AG09309 (cell line): Measurements from ENCODE around the gene CD300LD.
A peak's percentile ranks its signal among the peaks of the same experiment; 100 is the strongest.
"Not testable (repeated sequence)": the region's sequence is repeated elsewhere in the genome, so short reads cannot be mapped to it uniquely, and the experiment has no call there.

ENCODE experiments used
- DNase-seq: peaks from one replicate; pipeline ENCODE4 v3.0.0-alpha.2; 2010; ENCODE audit warnings: low read depth
- H3K4me3 ChIP-seq: 2 replicates; pipeline ENCODE4 v1.5.1; 2011; ENCODE audit warnings: mild to moderate bottlenecking, low read depth, low read length, moderate library complexity; ENCODE audit not compliant: control insufficient read depth
- TF ChIP-seq, protein P1 (sequence below): IDR thresholded peaks from 2 replicates; pipeline ENCODE4 v1.5.1; 2011; ENCODE audit warnings: mild to moderate bottlenecking, low read depth, low read length, inconsistent platforms; ENCODE audit not compliant: insufficient read depth, control insufficient read depth; ENCODE audit errors: missing control alignments

The CD300LD gene

DNA sequence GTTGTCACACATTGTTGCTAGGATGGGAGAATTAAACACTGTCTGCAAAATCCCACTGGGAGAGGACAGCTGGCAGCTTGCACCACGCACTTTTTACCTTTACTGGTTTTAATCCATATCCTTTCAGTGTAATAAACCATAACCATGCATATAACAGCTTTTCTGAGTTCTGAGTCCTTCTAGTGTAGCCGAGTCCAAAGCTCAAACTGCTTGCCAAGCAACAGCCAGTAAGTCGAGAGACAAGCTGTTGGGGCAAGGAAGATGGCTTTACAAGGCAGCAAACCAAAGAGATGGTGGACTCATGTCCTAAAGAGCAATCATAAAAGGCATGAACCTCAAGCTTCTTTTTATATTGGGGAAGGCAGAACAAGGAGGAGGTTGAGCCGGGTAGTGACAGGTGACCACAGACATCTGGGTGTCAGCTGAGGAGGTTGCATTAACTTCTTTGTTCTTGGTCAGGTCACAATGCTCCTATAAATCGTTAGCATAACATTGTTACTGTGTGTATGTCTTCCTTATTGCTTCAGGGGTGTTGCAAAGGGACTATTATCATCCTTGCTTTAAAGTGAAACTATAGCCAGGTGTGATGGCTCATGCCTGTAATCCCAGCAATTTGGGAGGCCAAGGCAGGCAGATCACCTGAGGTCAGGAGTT lies 17.5 kb downstream of the CD300LD start:
- DNase-seq = no peak
- TF ChIP-seq, protein P1, sequence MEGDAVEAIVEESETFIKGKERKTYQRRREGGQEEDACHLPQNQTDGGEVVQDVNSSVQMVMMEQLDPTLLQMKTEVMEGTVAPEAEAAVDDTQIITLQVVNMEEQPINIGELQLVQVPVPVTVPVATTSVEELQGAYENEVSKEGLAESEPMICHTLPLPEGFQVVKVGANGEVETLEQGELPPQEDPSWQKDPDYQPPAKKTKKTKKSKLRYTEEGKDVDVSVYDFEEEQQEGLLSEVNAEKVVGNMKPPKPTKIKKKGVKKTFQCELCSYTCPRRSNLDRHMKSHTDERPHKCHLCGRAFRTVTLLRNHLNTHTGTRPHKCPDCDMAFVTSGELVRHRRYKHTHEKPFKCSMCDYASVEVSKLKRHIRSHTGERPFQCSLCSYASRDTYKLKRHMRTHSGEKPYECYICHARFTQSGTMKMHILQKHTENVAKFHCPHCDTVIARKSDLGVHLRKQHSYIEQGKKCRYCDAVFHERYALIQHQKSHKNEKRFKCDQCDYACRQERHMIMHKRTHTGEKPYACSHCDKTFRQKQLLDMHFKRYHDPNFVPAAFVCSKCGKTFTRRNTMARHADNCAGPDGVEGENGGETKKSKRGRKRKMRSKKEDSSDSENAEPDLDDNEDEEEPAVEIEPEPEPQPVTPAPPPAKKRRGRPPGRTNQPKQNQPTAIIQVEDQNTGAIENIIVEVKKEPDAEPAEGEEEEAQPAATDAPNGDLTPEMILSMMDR = no peak
- no peak overlapping the region for H3K4me3 ChIP-seq

DNA sequence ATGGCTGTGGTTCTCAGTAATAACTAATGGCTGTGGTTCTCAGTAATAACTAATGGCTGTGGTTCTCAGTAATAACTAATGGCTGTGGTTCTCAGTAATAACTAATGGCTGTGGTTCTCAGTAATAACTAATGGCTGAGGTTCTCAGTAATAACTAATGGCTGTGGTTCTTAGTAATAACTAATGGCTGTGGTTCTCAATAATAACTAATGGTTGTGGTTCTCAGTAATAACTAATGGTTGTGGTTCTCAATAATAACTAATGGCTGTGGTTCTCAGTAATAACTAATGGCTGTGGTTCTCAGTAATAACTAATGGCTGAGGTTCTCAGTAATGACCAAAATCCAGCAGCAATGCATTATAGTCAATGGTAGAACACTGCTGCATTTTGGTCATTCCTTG lies 18.4 kb downstream of the CD300LD start:
- not testable (repeated sequence) for DNase-seq, H3K4me3 ChIP-seq

DNA sequence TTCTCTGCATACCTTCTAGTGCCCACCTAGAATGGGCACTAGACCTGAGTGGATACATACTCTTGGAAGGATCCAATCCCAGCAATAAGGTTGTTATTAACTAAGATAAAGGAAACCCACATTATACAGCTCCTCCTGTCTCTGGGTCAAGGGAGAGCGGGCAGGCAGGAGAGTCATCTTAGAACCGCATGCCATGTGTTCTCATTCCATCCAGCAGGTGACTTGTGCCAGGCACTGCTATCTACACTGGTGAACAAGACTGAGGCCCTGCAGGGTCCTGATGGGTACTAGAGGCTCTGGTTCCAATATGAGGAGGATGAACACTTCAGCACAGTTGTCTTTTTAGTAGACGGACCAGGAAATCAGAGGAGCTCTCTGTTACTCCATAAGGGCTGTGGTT lies 18.9 kb downstream of the CD300LD start:
- no peak for DNase-seq

DNA sequence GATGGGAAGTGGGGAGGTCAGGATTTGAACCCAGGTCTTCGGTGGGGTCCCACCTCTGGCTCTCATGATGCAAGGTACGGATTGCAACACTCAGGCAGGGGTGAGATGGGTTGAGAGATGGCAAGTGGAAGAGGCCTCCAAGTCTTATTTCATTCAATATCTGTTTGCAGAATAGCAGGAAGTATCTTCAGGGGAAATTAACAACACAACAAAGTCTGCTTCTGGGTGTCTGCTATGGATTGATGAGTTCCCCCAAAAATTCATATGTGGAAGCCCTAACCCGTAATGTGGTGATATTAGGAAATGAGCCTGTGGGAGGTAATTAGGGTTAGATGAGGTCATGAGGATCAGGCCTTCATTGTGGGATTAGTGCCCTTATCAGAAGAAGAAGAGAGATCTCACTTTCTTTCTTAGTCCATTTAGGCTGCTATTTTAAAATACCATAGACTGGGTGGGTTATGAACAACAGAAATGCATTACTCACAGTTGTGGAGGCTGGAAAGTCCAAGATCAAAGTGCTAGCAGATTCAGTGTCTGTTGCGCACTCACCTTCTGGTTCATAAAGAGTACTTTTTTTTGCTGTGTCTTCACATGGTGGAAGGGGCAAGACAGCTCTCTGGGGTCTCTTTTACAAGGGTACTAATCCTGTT lies 20.3 kb downstream of the CD300LD start:
- DNase-seq = no peak
- TF ChIP-seq, protein P1 = no peak
- H3K4me3 ChIP-seq = no peak overlapping the region

More for the DNA sequence above, 18.9 kb downstream of the CD300LD start:
- no peak overlapping the region for H3K4me3 ChIP-seq
- TF ChIP-seq, protein P1 = no peak

DNA sequence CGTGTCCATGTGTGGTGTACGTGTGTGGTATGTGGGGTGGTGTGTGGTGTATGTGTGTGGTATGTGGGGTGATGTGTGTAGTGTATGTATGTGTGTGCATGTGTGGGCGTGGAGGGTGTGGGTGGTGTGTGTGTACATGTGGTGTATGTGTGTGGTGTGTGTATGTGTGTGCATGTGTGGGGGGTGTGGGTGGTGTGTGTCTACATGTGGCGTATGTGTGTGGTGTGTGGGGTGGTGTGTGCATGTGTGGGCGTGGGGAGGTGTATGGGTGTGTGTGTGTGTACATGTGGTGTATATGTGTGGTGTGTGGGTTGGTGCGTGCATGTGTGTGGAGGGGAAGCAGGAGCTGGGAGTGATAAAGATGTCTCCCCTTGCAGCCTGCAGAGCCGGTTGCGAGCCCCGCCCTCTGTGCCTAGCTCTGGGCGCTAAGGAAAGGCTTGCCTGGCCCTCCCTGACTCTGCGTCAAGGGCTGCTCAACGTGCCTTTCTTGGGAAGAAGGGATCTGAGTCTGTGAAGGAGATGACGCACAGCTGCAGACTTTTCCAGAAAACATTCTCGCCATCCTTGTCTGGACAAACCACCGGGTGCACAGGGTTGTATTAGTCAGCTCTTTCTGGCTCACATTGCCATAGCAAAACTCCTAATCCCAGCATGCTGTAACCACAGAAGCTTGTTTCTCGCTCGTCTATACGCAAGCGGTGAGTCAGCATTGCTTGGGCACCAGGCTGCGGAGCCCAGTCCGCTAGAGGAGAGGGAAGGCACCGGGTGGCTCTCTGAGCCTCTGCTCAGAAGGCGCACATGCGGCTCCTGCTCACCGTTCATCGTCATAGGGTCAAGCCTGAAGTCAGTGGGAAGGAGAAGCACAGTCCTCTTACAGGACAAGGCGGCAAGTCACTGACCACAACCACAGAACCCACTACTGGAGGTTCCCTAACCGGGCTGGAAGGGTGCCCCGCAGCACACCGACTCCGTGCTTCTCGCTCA lies 22.8 kb downstream of the CD300LD start:
- H3K4me3 ChIP-seq = no peak overlapping the region
- DNase-seq = peak; percentile 99
- TF ChIP-seq, protein P1 = no peak

DNA sequence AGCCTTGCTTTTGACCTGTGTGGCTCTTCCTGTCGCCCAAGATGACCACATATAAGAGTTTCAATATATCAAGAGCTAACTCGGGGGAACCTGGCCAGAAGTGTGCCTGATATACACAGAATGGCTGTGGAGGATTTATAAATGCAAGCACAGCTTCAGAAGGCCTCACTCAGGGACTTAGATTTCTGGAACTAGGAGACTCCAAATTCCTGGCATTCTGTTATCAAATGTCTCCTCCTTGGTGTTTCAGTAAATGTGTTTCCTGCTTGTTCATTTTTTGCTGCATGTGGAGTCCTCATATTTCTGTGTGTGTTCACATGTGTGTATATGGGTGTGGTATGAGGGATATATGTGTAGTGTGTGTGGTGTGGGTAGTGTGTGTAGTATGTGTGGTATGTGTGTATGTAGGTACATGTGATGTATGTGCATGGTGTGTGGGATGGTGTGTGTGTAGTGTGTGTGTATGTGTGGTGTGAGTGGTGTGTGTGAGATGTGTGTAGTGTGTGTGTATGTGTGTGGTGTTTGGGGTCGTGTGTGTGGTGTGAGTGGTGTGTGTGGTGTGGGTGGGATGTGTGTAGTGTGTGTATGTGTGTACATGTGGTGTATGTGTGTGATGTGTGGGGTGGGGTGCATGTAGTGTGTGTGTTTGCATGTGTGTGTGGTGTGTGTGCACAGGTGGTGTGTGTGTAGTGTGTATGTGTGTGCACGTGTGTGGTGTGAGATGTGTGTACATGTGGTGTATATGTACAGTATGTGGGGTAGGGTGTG lies 23.8 kb downstream of the CD300LD start:
- TF ChIP-seq, protein P1 = no peak

More for the DNA sequence above, 23.8 kb downstream of the CD300LD start:
- H3K4me3 ChIP-seq = no peak overlapping the region
- no peak for DNase-seq
